ENCODE measurements around the gene MTMR2. TPM values are rescaled to one million over a fixed set of nuclear protein-coding genes. Genes with fewer than 3 reads are reported as not detected.
A peak's percentile ranks its signal among the peaks of the same experiment; 100 is the strongest.
"Not testable (repeated sequence)": the region's sequence is repeated elsewhere in the genome, so short reads cannot be mapped to it uniquely, and the experiment has no call there.

The MTMR2 gene
- total RNA-seq, 1 donor = 8.3 TPM

DNA sequence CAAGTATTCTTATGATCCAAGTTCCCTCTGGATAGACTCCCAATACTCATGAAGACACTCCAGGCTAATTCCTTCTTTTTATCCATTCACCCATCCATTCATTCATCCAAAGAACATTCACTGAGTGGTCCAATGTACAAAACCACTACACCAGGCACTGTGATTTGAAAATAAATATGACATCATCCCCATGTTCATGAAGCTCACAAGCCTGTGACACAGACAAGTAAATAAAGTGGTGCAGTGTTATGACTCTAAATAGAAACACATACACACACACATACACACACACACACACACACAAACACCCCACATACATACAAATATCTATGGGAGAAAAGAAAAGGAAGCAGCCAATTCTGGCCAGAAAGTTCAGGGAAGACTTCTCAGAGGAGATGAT is 35.5 kb downstream of the MTMR2 start:
- no peak for DNase-seq (ENCODE audit: low read depth in 2 of 3, low spot score in 2 of 3)

- DNase-seq (ENCODE audit: low read depth in 2 of 3, low spot score in 2 of 3) = no peak
These were observed 37.4 kb downstream of the MTMR2 start for GRCh38 chr11:95886462-95886861.

GRCh38 chr11:95884802-95885201 is 39.1 kb downstream of the MTMR2 start:
- DNase-seq (ENCODE audit: low read depth in 2 of 3, low spot score in 2 of 3) = no peak

- DNase-seq (ENCODE audit: low read depth in 2 of 3, low spot score in 2 of 3) = no peak
These were observed 39.5 kb downstream of the MTMR2 start for GRCh38 chr11:95884376-95884775.

GRCh38 chr11:95883381-95883780 is 40.5 kb downstream of the MTMR2 start:
- DNase-seq (ENCODE audit: low read depth in 2 of 3, low spot score in 2 of 3) = no peak

DNA sequence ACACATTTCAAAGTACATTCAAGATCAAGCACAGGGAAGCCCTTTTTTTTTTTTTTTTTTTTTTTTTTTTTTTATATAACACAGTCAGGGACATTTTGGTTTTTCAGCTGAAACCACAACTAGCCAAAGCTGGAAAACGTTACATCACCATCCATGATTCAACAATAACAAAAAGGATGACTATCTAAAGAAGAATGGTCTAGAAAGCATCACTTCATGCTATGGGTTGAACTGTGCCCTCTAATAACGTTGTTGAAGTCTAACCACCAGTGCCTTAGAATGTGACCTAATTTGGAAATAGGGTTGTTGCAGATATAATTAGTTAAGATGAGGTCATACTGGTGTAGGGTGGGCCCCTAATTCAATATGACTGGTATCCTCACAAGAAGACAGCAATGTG is 46.6 kb downstream of the MTMR2 start:
- no peak for DNase-seq (ENCODE audit: low read depth in 2 of 3, low spot score in 2 of 3)

GRCh38 chr11:95870877-95871276 is 53.0 kb downstream of the MTMR2 start:
- not testable (repeated sequence) for DNase-seq (ENCODE audit: low read depth in 2 of 3, low spot score in 2 of 3)

GRCh38 chr11:95867105-95867504 is 56.8 kb downstream of the MTMR2 start:
- DNase-seq (ENCODE audit: low read depth in 2 of 3, low spot score in 2 of 3) = no peak

DNA sequence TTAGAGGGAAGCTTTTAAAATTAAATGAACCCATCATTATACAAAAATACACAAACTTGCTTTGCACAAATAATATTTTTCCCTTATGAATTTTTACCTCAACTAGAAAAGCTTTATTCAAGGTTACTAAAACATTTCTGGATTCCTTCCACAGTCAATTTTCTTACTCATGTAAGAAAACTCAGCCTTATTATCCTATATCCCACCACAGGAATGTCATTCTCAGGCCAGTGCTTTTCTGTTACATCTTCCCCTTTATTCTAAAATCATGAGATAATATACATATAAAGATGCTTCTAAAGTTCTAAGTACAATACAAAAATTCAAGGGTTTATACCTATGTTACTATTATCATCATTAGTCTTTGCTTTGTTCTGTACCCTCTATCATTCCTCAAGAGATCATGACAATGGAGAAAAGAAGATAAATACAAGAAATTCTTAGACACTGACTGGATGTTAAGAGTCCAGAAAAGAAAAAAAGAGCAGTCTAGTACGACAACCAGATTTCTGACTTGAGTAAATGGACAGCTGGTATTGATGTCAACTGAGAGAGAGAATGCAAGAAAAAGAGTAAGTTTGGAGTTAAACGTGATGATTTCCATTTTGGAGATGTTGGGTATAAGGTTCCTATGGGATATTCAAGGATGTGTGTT is 60.3 kb downstream of the MTMR2 start:
- DNase-seq (ENCODE audit: low read depth in 2 of 3, low spot score in 2 of 3) = no peak

GRCh38 chr11:95860024-95860423 is 63.9 kb downstream of the MTMR2 start:
- DNase-seq (ENCODE audit: low read depth in 2 of 3, low spot score in 2 of 3) = not testable (repeated sequence)

DNA sequence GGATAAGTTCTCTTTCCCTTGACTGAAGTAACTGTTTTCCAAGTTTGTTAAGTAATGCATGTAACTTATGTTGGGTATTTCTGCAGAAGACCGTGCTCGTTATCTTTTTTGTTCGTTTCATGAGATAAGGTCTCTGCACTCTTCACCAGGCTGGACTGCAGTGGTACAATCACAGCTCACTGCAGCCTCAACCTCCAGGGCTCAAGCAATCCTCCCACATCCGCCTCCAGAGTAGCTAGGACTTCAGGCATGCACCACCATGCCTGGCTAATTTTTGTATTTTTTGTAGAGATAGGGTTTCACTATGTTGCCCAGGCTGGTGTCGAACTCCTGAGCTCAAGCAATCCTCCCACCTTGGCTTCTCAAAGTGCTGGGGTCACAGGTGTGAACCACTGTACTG is 69.5 kb downstream of the MTMR2 start:
- not testable (repeated sequence) for DNase-seq (ENCODE audit: low read depth in 2 of 3, low spot score in 2 of 3)

- no peak for DNase-seq (ENCODE audit: low read depth in 2 of 3, low spot score in 2 of 3)
These were observed 70.0 kb downstream of the MTMR2 start for GRCh38 chr11:95853862-95854261.

GRCh38 chr11:95853138-95853537 is 70.8 kb downstream of the MTMR2 start:
- DNase-seq (ENCODE audit: low read depth in 2 of 3, low spot score in 2 of 3) = no peak

DNA sequence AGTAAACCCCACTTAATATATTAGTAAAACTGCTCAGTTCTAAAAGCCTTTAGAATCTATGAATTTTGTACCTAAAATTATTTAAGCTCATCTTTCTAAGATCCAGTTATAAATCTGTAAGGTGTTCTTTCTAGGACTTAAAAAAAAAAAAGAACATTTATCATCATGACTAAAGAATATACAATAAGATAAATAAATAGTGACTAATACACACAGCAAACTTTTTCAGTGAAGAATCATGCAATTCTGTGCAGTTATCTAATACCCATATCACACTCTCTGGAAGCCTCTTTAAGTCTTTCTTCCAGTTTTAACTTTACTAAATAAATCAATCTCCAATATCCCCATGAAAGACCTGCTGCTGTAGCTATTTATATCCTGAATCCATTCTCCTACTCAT is 73.8 kb downstream of the MTMR2 start:
- DNase-seq (ENCODE audit: low read depth in 2 of 3, low spot score in 2 of 3) = no peak

- DNase-seq (ENCODE audit: low read depth in 2 of 3, low spot score in 2 of 3) = peak in 2 of 3 donors; percentile 51 to 57
These were observed 74.7 kb downstream of the MTMR2 start for GRCh38 chr11:95849087-95849825.

GRCh38 chr11:95845167-95845566 is 78.7 kb downstream of the MTMR2 start:
- DNase-seq (ENCODE audit: low read depth in 2 of 3, low spot score in 2 of 3) = no peak

GRCh38 chr11:95835768-95836488 is 88.0 kb downstream of the MTMR2 start:
- peak; percentile 32 to 78 (median 50) for DNase-seq (ENCODE audit: low read depth in 2 of 3, low spot score in 2 of 3)

DNA sequence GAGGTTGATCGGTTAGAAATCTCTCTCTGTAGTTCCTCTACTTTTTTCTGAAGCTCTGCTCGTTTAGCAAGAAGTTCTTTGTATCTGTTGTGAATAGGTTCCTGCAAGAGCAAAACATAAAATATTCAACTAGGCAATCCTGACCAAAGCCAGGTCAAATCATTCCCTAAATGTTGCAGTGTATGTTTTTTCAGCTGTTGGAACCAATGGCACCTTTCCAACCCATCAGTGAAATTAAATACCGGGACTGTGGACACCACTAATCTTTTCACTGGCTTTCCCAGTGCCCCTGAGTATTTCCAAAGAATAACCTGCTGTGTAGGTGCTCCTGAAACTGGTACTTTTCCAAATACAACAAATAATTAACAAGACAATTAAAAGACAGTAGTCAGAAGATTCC is 88.6 kb downstream of the MTMR2 start:
- no peak for DNase-seq (ENCODE audit: low read depth in 2 of 3, low spot score in 2 of 3)

DNA sequence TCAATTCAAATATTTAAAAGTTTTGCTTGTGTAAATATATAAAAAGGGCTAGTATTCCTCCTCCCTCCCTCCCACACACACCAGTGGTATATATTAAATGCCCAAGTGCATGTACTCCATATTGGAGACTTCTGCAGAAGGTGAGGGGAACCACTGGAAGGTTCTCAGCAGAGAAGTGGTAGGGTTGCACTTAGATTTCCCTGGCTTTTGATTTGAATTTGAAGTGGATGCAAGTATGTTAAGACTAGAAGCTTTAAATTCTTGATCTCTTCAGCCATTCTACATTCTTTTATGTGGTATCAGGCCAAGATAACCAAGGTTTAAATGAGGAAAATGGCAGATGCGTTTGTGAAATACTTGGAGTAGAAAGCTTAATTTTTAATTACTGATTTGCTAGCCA is 90.5 kb downstream of the MTMR2 start:
- DNase-seq (ENCODE audit: low read depth in 2 of 3, low spot score in 2 of 3) = no peak

DNA sequence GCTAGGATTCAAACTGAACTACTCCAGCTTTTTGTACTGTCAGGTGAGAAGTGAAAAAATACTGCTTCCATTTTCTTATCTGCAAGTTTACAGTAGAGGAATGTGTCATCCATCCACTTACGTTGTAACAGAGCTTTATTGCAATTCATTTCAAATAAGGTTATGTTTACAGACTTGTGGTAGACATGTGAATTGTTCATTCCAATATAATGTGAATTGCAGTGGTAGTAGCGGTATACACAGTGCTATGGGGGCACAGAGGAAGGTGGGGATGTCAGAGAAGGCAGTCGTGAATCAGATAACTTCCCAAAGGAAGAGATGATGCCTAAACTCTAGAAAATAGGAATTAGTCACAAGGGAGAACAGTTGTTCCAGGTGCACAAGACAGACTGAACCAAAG is 91.1 kb downstream of the MTMR2 start:
- DNase-seq (ENCODE audit: low read depth in 2 of 3, low spot score in 2 of 3) = no peak

DNA sequence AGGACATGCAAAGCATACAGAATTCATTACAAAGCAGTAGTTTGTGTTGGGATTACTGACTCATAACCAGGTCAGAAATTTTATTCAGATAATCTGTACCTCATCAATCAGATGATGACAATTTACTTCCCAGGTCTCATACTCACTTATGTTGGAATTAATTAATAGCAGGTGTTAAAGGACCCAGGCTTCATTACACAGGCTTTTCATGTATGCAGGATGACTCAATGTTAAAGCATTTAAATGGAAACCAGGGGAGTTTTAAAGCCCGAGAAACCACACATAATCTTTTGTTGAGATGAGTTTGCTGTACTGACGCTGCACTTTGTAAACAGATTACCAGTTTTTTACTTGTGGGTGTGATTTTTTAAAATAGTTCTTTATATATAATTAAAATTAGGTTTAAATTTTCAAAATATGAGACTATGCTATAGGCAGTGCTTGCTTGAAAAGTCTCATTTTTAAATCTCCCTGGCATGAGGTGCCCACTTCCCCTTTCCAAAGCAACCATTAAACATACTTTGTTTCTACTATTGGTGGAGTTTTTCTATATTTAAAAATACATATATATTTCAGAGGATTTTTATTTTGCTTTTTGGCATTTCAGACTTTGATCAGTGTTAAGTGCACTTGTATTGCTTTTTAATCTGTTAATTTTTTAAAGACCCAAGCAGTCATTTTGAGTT is 92.6 kb downstream of the MTMR2 start:
- DNase-seq (ENCODE audit: low read depth in 2 of 3, low spot score in 2 of 3) = peak in 1 of 3 donors; percentile 8

All from hematopoietic multipotent progenitor cell (in vitro differentiated cells).